Endothelial cell of umbilical vein (primary cell): ENCODE measurements around the gene HLA-DPA1. TPM values are rescaled to one million over a fixed set of nuclear protein-coding genes. Genes with fewer than 3 reads are reported as not detected.
"Not testable (repeated sequence)": the region's sequence is repeated elsewhere in the genome, so short reads cannot be mapped to it uniquely, and the experiment has no call there.

Experiments used
- BruUV-seq: library from RNA; stranded (reverse); fragments of 400-500 nt; replicated peaks from 2 replicates; lab custom pipeline; 2021; lab: Mats Ljungman, UMichigan
- CTCF ChIA-PET: fragments of 300-600, 350-600 bp; sonication (Branson Sonifier 250); formaldehyde crosslinking; loops from one replicate; lab custom pipeline; 2021; ENCODE audit warnings: antibody characterized with exemption, inconsistent platforms; lab: Charles Lee
- POLR2A ChIA-PET: fragments of 300-600, 350-600 bp; sonication (Branson Sonifier 250); formaldehyde crosslinking; loops from one replicate; lab custom pipeline; 2021; ENCODE audit warnings: antibody characterized with exemption, inconsistent platforms; lab: Charles Lee
- DNase-seq: peaks from one replicate; pipeline ENCODE4 v3.0.0-alpha.2; 2011; ENCODE audit warnings: low read depth, low spot score
- FAIRE-seq: peaks from 2 replicates; lab custom pipeline; 2011; peaks lifted over from hg19 to GRCh38; lab: Jason Lieb, UNC
- H2AFZ ChIP-seq: 2 replicates; pipeline ENCODE4 v1.6.0; 2012; ENCODE audit warnings: low read depth, low read length, control low read depth, inconsistent platforms
- H3K27ac ChIP-seq: 2 replicates; pipeline ENCODE4 v1.5.1; 2011; ENCODE audit warnings: low read depth, mild to moderate bottlenecking, control low read depth, low read length, moderate library complexity; ENCODE audit not compliant: insufficient read depth
- H3K27me3 ChIP-seq, 2 experiments: 2 replicates each; pipeline versions ENCODE4 v1.6.0 to v1.6.1; 2011; ENCODE audit warnings: low read length in 2 of 2, mixed read lengths in 1 of 2; ENCODE audit not compliant: control insufficient read depth in 2 of 2, insufficient read depth in 2 of 2
- H3K36me3 ChIP-seq, 2 experiments: 2 replicates in 1 of 2; 3 replicates in 1 of 2; pipeline ENCODE4 v1.5.1; 2011; ENCODE audit warnings: low read length in 2 of 2, mild to moderate bottlenecking in 1 of 2, moderate library complexity in 1 of 2; ENCODE audit not compliant: control insufficient read depth in 2 of 2, insufficient read depth in 2 of 2; ENCODE audit errors: extremely low read depth in 1 of 2
- H3K4me1 ChIP-seq: 3 replicates; pipeline ENCODE4 v1.5.1; 2011; ENCODE audit warnings: mild to moderate bottlenecking, low read length; ENCODE audit not compliant: control insufficient read depth, insufficient read depth; ENCODE audit errors: extremely low read depth
- H3K4me2 ChIP-seq: 2 replicates; pipeline ENCODE4 v1.6.1; 2011; ENCODE audit warnings: low read length, control low read depth, mixed read lengths; ENCODE audit not compliant: insufficient read depth
- H3K4me3 ChIP-seq, 3 experiments: fragments of 200-600 bp in 1 of 3; sonication (generic), shearing (Covaris generic) in 1 of 3; replicated peaks in 1 of 3; 2 replicates each; pipeline ENCODE4 v1.5.1; 2011 to 2016; ENCODE audit warnings: control low read depth in 3 of 3, low read length in 3 of 3, mild to moderate bottlenecking in 2 of 3, inconsistent platforms in 1 of 3, low read depth in 1 of 3, moderate library complexity in 1 of 3; ENCODE audit not compliant: insufficient read depth in 1 of 3
- H3K79me2 ChIP-seq: 2 replicates; pipeline ENCODE4 v1.6.0; 2012; ENCODE audit warnings: low read length, inconsistent platforms; ENCODE audit not compliant: control insufficient read depth, insufficient read depth
- H3K9ac ChIP-seq: replicated peaks from 2 replicates; pipeline ENCODE3; 2011; ENCODE audit warnings: low read length, control low read depth; ENCODE audit not compliant: insufficient read depth; ENCODE audit errors: extremely low read depth
- H3K9me1 ChIP-seq: replicated peaks from 3 replicates; pipeline ENCODE4 v1.6.0; 2011; ENCODE audit warnings: mild to moderate bottlenecking, low read length; ENCODE audit not compliant: control insufficient read depth, insufficient read depth; ENCODE audit errors: extremely low read depth
- H3K9me3 ChIP-seq: replicated peaks from 2 replicates; pipeline ENCODE4 v1.5.1; 2012; ENCODE audit warnings: low read length, inconsistent platforms; ENCODE audit not compliant: control insufficient read depth, insufficient read depth
- H4K20me1 ChIP-seq: replicated peaks from 2 replicates; pipeline ENCODE3; 2011; ENCODE audit warnings: mild to moderate bottlenecking, low read length; ENCODE audit not compliant: control insufficient read depth, insufficient read depth; ENCODE audit errors: extremely low read depth
- EZH2 ChIP-seq: IDR thresholded peaks from 2 replicates; pipeline ENCODE4 v1.6.1; 2012; ENCODE audit warnings: borderline replicate concordance, low read depth, mild to moderate bottlenecking, moderate library complexity, low read length, inconsistent platforms; ENCODE audit not compliant: severe bottlenecking
- FOS ChIP-seq: IDR thresholded peaks from 2 replicates; pipeline ENCODE4 v1.6.1; 2011; ENCODE audit warnings: mild to moderate bottlenecking, low read length, moderate library complexity, borderline replicate concordance; ENCODE audit not compliant: insufficient read depth
- GATA2 ChIP-seq: IDR thresholded peaks from 2 replicates; pipeline ENCODE4 v1.7.0; 2011; ENCODE audit warnings: low read depth, mild to moderate bottlenecking, moderate library complexity, mixed read lengths, low read length; ENCODE audit not compliant: insufficient read length, insufficient read depth
- JUN ChIP-seq: IDR thresholded peaks from 2 replicates; pipeline ENCODE4 v1.6.1; 2011; ENCODE audit warnings: borderline replicate concordance, low read depth; ENCODE audit not compliant: insufficient read length, insufficient read depth
- MYC ChIP-seq: IDR thresholded peaks from one replicate; pipeline ENCODE4 v1.6.1; 2011; ENCODE audit warnings: mild to moderate bottlenecking, low read depth, low read length
- POLR2A ChIP-seq: IDR thresholded peaks from 2 replicates; pipeline ENCODE4 v1.6.1; 2012; ENCODE audit warnings: low read depth, mild to moderate bottlenecking, control low read depth, low read length
- POLR2AphosphoS5 ChIP-seq: IDR thresholded peaks from 2 replicates; pipeline ENCODE4 v1.6.1; 2012; ENCODE audit warnings: low read depth, mild to moderate bottlenecking, control low read depth, low read length, moderate library complexity; ENCODE audit not compliant: insufficient read depth
- dilution Hi-C: fragments of 300-500 bp; cut with MboI; formaldehyde crosslinking; loops from one replicate; pipeline ENCODE4 v1.15.0; 2019; ENCODE audit warnings: low sequenced_read_pairs; ENCODE audit not compliant: extremely low pct_ligation_motif_present
- intact Hi-C: fragments of 100-400 bp; cut with micrococcal nuclease; formaldehyde crosslinking; loops from one replicate; pipeline ENCODE4 v1.10.0; 2022
- polyA plus RNA-seq, 4 experiments: library from polyadenylated mRNA; depleted of rRNA in 3 of 4; stranded (reverse) in 3 of 4; unstranded in 1 of 4; fragments of >200 nt; gene quantifications; 2 replicates each; pipeline versions ENCODE4 v1.2.1 to v1.2.3, GENCODE V29; 2011 to 2012; ENCODE audit warnings: missing spikeins in 1 of 4
- total RNA-seq: library from RNA; stranded (reverse); gene quantifications from 2 replicates; pipeline ENCODE4 v1.2.3, GENCODE V29; 2021
- TF ChIP-seq, protein P1 (sequence below), 2 donors: IDR thresholded peaks; 1 replicate in 1 of 2; 2 replicates in 1 of 2; pipeline ENCODE4 v1.5.1; 2011; ENCODE audit warnings: low read length in 2 of 2, mild to moderate bottlenecking in 2 of 2, moderate library complexity in 2 of 2, control low read depth in 1 of 2, inconsistent platforms in 1 of 2, low read depth in 1 of 2; ENCODE audit not compliant: insufficient read depth in 1 of 2; ENCODE audit errors: extremely low read depth in 1 of 2
- TF ChIP-seq, protein P2 (sequence below): IDR thresholded peaks from 2 replicates; pipeline ENCODE4 v1.6.1; 2011; ENCODE audit not compliant: insufficient read depth, insufficient read length

Gene HLA-DPA1
- total and polyA plus RNA-seq, 2 donors (not counting 3 experiments of a cell fraction or from before 2014, with no cell fraction given) = 23.2 TPM; not detected in 1

DNA sequence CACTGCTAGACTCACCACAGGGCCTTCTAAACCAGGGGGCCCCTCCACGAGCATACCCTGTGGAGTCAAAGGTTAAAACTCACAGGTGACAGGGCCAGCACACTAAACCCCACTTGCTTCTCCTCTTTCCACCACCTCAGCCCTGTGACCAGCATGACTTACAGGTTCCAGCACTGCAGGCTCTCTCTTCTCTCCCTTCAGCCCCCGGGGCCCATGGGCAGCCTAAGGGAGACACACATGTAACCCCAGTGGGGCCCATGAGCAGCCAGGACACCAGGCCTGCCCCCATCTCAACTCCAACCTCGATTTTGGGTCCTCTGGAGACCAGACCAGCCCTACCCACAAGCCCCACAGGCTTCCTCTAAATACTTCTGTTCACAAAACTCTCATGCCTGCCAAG is 30.3 kb upstream of the HLA-DPA1 start:
- Histone ChIP-seq H2AFZ (no peak overlapping the region), H3K27me3 (peaks cover 16 to 28% of the 10 kb centered on the region in 2 experiments), H3K4me3 (no peak overlapping the region), H3K9me3 (no peaks in the 10 kb centered on the region), H3K36me3 (no peaks in the 10 kb centered on the region), H3K4me1 (no peaks in the 10 kb centered on the region), H3K79me2 (no peaks in the 10 kb centered on the region), H3K9ac (no peak overlapping the region), H3K27ac (no peak overlapping the region), H4K20me1 (no peaks in the 10 kb centered on the region), H3K4me2 (no peak overlapping the region), H3K9me1 (no peaks in the 10 kb centered on the region)
- ChIA-PET POLR2A (no interaction called here), CTCF (no interaction called here)
- BruUV-seq = no TSS peak
- no peak for DNase-seq
- intact Hi-C loops = no loop called here
- no peak for FAIRE-seq
- dilution Hi-C loops = no loop called here
- TF ChIP-seq GATA2 (no peak), JUN (no peak), FOS (no peak), POLR2AphosphoS5 (no peak), POLR2A (no peak), MYC (no peak), EZH2 (no peak)
- TF ChIP-seq, protein P1, sequence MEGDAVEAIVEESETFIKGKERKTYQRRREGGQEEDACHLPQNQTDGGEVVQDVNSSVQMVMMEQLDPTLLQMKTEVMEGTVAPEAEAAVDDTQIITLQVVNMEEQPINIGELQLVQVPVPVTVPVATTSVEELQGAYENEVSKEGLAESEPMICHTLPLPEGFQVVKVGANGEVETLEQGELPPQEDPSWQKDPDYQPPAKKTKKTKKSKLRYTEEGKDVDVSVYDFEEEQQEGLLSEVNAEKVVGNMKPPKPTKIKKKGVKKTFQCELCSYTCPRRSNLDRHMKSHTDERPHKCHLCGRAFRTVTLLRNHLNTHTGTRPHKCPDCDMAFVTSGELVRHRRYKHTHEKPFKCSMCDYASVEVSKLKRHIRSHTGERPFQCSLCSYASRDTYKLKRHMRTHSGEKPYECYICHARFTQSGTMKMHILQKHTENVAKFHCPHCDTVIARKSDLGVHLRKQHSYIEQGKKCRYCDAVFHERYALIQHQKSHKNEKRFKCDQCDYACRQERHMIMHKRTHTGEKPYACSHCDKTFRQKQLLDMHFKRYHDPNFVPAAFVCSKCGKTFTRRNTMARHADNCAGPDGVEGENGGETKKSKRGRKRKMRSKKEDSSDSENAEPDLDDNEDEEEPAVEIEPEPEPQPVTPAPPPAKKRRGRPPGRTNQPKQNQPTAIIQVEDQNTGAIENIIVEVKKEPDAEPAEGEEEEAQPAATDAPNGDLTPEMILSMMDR (IDR thresholded peaks at IDR 0.05; ENCODE audit: extremely low read depth in 1 of 2, insufficient read depth in 1 of 2, low read depth in 1 of 2, low read length in 2 of 2) = no peak
- TF ChIP-seq, protein P2, sequence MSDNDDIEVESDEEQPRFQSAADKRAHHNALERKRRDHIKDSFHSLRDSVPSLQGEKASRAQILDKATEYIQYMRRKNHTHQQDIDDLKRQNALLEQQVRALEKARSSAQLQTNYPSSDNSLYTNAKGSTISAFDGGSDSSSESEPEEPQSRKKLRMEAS = no peak

DNA sequence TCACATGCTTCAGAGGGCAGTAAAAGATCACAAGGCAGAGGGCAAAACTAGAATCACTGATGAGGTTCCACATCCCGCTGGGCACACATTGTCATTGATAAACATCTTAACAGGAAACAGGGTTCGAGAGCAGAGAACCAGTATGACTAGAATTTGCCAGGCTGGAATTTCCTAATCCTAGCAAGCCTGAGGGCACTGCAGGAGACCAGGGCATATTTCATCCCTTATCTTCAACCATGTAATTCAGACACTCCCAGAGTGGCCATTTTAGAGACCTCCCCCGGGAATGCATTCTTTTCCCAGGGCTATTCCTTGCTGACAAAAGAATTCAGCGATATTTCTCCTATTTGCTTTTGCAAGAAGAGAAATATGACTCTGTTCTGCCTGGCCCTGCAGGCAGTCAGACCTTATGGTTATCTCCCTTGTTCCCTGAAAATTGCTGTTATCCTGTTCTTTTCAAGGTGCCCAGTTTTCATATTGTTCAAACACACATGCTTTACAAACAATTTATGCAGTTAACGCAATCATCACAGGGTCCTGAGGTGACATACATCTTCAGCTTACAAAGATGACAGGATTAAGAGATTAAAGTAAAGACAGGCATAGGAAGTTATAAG is 27.8 kb upstream of the HLA-DPA1 start:
- H4K20me1 ChIP-seq, H3K27ac ChIP-seq, H3K79me2 ChIP-seq, BruUV-seq, H3K36me3 ChIP-seq, DNase-seq, H3K4me1 ChIP-seq, H3K4me2 ChIP-seq, H2AFZ ChIP-seq, H3K9me1 ChIP-seq, H3K9me3 ChIP-seq, POLR2A ChIA-PET, H3K4me3 ChIP-seq, FAIRE-seq, H3K9ac ChIP-seq, dilution Hi-C loops, CTCF ChIA-PET, intact Hi-C loops: not testable (repeated sequence)
- peaks cover 11 to 21% of the 10 kb centered on the region in 2 experiments for H3K27me3 ChIP-seq
